ENCODE measurements around the gene LGALS12.

Gene LGALS12

DNA sequence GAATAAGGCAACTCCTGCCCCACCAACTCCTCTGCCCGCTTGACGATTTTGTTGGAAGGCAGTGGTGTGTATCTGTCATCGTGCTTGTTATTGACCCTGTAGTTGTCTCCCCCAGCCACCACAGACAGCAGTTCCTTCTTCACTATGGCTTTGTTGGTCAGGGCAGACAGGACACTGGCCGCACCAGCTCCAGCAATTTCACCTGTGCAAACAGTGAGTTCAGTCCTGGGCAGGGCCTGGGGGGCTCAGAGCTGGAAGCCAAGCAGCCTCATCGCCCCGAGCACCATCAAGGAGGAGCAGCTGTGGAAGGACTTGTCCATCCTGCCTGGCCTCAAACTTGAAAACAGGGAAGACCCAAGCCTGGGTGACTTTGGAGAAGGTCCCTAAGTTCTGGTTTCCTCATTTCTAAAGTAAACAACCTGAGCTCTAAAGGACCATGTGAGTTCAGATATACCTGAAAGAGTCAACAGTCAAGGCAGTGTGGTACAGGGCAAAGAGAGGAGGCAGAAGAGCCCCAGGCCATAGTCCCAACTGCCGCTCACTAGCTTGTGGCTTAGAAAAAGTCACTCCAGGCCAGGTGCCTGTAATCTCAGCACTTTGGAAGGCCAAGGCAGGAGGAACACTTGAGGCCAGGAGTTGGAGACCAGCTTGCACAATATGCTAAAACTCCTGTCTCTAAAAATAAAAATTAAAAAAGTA is 52.7 kb downstream of the LGALS12 start:
- Histone ChIP-seq H3K9ac (ENCODE audit: low read length) (no peak overlapping the region), H3K4me3 (ENCODE audit: low read length) (no peak overlapping the region), H3K4me1 (ENCODE audit: control insufficient read depth, insufficient read depth, low read length) (no peaks in the 10 kb centered on the region), H3K27ac (ENCODE audit: low read depth, low read length) (no peak overlapping the region), H3K36me3 (ENCODE audit: control insufficient read depth, insufficient read depth, low read length) (no peaks in the 10 kb centered on the region), H3K27me3 (ENCODE audit: control insufficient read depth, insufficient read depth, low read length) (no peaks in the 10 kb centered on the region)

DNA sequence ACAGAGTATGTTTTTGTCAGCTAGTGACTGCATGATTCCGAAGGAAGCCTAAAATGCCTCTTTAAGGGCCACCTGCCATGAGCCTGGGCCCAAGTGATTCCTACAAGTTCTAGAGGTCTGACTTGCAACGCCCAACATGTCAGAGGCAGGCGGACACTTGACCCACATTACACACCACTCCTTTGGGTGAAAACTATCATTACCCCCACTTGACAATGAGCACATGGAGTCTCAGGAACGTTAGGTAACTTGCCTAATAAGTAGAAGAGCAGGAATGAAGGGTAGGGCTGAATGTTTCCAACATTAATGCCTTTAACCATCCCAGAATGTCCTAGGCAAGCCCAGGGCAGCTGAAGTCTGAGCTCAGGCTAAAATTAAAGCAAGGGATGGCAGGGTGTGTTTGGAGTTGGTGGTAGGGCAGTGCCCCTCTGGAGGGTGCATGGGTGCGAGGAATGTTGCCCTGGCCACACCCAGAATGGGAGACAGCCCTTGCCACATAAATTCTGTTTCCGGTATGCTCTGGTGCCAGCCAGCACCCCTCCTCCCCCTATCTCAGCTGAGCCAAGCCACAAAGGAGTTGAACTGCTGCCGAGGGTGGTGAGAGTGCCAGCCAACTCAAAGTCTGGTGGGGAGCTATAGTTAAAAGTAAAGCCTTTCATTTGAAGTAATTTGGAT is 54.8 kb downstream of the LGALS12 start:
- Histone ChIP-seq H3K4me3 (ENCODE audit: low read length) (no peak overlapping the region), H3K4me1 (ENCODE audit: control insufficient read depth, insufficient read depth, low read length) (no peaks in the 10 kb centered on the region), H3K9ac (ENCODE audit: low read length) (no peak overlapping the region), H3K36me3 (ENCODE audit: control insufficient read depth, insufficient read depth, low read length) (no peaks in the 10 kb centered on the region), H3K27ac (ENCODE audit: low read depth, low read length) (no peak overlapping the region), H3K27me3 (ENCODE audit: control insufficient read depth, insufficient read depth, low read length) (no peaks in the 10 kb centered on the region)

DNA sequence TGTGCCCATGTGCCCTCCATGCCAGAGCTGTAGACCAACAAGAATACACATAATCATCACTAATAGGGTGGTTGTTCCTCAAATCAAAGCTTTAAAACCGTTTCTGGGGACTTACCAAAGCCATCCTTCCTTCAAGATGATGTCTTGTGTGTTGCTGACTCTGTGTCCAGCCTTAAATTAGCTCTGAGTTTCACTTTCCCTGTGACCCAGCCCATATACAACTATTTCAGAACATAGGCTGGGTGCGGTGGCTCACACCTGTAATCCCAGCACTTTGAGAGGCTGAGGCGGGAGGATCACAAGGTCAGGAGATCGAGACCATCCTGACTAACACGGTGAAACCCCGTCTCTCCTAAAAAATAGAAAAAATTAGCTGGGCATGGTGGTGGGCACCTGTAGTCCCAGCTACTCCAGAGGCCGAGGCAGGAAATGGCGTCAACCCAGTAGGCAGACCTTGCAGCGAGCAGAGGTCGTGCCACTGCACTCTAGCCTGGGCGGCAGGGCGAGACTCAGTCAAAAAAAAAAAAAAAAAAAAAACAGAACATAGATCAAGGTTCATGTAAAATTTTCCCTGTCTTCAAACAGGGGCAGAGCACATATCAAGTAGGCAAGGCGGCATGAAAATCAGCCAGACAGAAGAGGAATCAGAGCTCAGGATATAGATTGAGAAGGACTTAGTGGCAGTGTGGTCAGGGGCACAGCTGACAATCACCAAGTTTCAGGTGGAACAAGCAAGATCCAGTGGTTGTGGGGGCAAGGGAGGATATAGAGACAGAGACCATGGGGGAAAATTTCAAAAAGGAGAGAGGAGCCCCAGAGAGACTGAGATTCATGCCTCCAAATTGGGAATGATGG is 57.5 kb downstream of the LGALS12 start, which contains the start of gene PLAAT2:
TSS of gene PLAAT2 (minus strand) at position 179 of the 855 bp plus-strand sequence. CDS start at position 124, 55 bp downstream.
- H3K36me3 ChIP-seq (ENCODE audit: control insufficient read depth, insufficient read depth, low read length) = no peaks in the 10 kb centered on the region
- H3K4me1 ChIP-seq (ENCODE audit: control insufficient read depth, insufficient read depth, low read length) = no peaks in the 10 kb centered on the region
- no peak within 1 kb of the TSS for H3K27ac ChIP-seq (ENCODE audit: low read depth, low read length)
- no peaks in the 10 kb centered on the region for H3K27me3 ChIP-seq (ENCODE audit: control insufficient read depth, insufficient read depth, low read length)
- no peak within 1 kb of the TSS for H3K9ac ChIP-seq (ENCODE audit: low read length)
- H3K4me3 ChIP-seq (ENCODE audit: low read length) = no peak within 1 kb of the TSS

DNA sequence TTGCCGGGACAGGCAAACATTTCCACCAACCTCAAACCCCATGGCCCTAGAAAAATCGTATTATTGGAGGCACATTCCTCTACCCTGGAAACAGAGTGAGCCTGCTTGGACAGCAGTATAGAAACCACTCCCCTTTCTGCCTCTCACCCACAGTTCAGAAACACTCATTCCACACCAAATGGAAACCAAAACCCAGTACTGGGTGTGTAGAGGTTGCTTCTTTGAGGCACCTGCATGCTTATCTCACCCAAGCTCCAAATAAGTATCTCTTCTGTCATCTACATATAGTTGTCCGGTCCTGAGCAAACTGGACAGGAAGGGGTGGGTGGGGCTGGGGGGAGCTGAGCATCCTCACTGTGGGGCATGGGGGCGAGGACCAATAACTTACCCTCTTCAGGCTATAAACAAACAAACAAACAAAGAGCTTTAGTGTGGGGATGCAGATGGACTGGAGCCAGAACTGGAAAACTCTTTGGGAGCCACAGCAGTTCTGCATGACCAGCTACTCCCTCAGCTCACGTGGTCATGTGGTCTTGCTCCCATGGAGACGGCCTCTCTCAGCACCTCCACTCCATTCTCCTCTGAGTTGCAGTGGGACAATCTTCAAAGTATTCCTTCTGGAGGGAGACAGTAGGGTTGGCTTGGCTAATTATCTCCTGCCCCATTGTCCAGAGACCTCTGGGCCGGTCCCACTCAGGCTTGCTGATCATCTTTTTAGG is 58.3 kb downstream of the LGALS12 start:
- H3K27ac ChIP-seq (ENCODE audit: low read depth, low read length) = no peak overlapping the region
- no peaks in the 10 kb centered on the region for H3K4me1 ChIP-seq (ENCODE audit: control insufficient read depth, insufficient read depth, low read length)
- H3K36me3 ChIP-seq (ENCODE audit: control insufficient read depth, insufficient read depth, low read length) = no peaks in the 10 kb centered on the region
- no peak overlapping the region for H3K4me3 ChIP-seq (ENCODE audit: low read length)
- H3K27me3 ChIP-seq (ENCODE audit: control insufficient read depth, insufficient read depth, low read length) = no peaks in the 10 kb centered on the region
- H3K9ac ChIP-seq (ENCODE audit: low read length) = no peak overlapping the region

DNA sequence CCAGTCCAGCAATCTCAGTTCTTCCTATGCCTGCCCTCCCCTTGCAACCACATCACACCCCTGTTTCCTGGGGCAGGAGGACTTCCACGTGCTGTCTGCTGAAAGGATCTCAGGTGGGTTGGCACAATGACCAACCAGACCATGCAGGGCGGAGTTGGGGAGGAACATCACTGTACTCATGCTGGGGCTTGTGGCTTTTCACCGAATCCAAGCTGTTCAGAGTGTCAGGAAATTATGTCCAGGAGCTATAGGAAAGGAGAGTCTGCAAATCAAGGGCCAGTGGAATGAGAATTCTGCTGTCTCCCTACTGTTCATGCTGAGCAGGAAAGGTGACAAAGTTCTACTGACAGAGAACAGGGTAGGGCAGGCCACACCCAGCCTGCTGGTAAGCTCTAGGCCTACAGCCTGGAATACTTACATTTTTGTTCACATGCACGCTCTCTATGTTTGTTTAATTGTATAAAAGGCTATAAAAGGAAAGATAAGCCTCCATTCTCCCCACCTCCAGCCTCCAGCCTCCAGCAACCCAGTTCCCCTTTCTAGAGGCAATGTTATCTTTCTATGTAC is 59.0 kb downstream of the LGALS12 start:
- H3K4me3 ChIP-seq (ENCODE audit: low read length) = no peak overlapping the region
- no peaks in the 10 kb centered on the region for H3K4me1 ChIP-seq (ENCODE audit: control insufficient read depth, insufficient read depth, low read length)
- H3K9ac ChIP-seq (ENCODE audit: low read length) = no peak overlapping the region
- H3K36me3 ChIP-seq (ENCODE audit: control insufficient read depth, insufficient read depth, low read length) = no peaks in the 10 kb centered on the region
- no peaks in the 10 kb centered on the region for H3K27me3 ChIP-seq (ENCODE audit: control insufficient read depth, insufficient read depth, low read length)
- H3K27ac ChIP-seq (ENCODE audit: low read depth, low read length) = no peak overlapping the region
